ENCODE results near the gene CELA3B. TPM values are rescaled to one million over a fixed set of nuclear protein-coding genes. Genes with fewer than 3 reads are reported as not detected.
A peak's percentile ranks its signal among the peaks of the same experiment; 100 is the strongest.

CELA3B gene
- total RNA-seq, 1 donor from 2014 or later: not detected

DNA sequence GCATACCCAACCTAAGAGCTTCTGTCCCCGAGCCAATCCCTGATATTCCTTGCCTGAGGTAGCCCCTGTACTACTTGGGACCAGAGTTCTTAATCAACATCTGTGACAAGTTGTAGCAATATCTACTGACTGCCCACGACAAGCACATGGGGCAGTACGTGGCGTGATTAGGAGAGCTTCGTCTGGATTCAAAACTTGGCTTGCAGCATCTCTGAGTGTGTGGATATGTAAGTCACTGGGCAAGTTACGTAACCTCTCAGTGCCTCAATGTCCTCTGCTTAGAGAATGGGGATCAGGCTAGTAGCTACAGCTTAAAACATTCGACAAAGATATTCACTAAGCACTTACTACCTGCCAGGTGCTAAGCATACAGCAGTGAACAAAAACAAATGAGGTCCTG lies 44.7 kb upstream of the CELA3B start:
- Mint-ChIP-seq H3K4me1 (peaks cover 47% of the 10 kb centered on the region), H3K36me3 (ENCODE audit: low read depth) (no peaks in the 10 kb centered on the region), H3K27me3 (ENCODE audit: low read depth) (no peaks in the 10 kb centered on the region), H3K4me3 (peak overlapping the region; percentile 29), H3K9me3 (no peaks in the 10 kb centered on the region), H3K27ac (ENCODE audit: unreplicated experiment) (peak overlapping the region; percentile 3)
- no peak for DNase-seq (ENCODE audit: low read depth, low spot score)
- TF ChIP-seq, protein P1, sequence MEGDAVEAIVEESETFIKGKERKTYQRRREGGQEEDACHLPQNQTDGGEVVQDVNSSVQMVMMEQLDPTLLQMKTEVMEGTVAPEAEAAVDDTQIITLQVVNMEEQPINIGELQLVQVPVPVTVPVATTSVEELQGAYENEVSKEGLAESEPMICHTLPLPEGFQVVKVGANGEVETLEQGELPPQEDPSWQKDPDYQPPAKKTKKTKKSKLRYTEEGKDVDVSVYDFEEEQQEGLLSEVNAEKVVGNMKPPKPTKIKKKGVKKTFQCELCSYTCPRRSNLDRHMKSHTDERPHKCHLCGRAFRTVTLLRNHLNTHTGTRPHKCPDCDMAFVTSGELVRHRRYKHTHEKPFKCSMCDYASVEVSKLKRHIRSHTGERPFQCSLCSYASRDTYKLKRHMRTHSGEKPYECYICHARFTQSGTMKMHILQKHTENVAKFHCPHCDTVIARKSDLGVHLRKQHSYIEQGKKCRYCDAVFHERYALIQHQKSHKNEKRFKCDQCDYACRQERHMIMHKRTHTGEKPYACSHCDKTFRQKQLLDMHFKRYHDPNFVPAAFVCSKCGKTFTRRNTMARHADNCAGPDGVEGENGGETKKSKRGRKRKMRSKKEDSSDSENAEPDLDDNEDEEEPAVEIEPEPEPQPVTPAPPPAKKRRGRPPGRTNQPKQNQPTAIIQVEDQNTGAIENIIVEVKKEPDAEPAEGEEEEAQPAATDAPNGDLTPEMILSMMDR (conservative IDR thresholded peaks at IDR 0.05): no peak

GRCh38 chr1:21933397-21934248 lies 43.2 kb upstream of the CELA3B start:
- no peaks in the 10 kb centered on the region for H3K36me3 Mint-ChIP-seq (ENCODE audit: low read depth)
- peaks cover 60% of the 10 kb centered on the region for H3K4me1 Mint-ChIP-seq
- H3K9me3 Mint-ChIP-seq: no peaks in the 10 kb centered on the region
- peak overlapping the region; percentile 81 for H3K4me3 Mint-ChIP-seq
- no peak for DNase-seq (ENCODE audit: low read depth, low spot score)
- no peak overlapping the region for H3K27ac Mint-ChIP-seq (ENCODE audit: unreplicated experiment)
- H3K27me3 Mint-ChIP-seq (ENCODE audit: low read depth): no peaks in the 10 kb centered on the region
- TF ChIP-seq, protein P1 (conservative IDR thresholded peaks at IDR 0.05): no peak

- peak overlapping the region; percentile 90 for H3K4me3 Mint-ChIP-seq
- H3K36me3 Mint-ChIP-seq (ENCODE audit: low read depth): no peaks in the 10 kb centered on the region
- peaks cover 72% of the 10 kb centered on the region for H3K4me1 Mint-ChIP-seq
- DNase-seq (ENCODE audit: low read depth, low spot score): no peak
- no peaks in the 10 kb centered on the region for H3K27me3 Mint-ChIP-seq (ENCODE audit: low read depth)
- H3K27ac Mint-ChIP-seq (ENCODE audit: unreplicated experiment): peak overlapping the region; percentile 43
- TF ChIP-seq, protein P1 (conservative IDR thresholded peaks at IDR 0.05): no peak
- no peaks in the 10 kb centered on the region for H3K9me3 Mint-ChIP-seq
Measured at GRCh38 chr1:21935393-21935804, 41.4 kb upstream of the CELA3B start.

GRCh38 chr1:21935891-21936365 lies 40.9 kb upstream of the CELA3B start:
- no peaks in the 10 kb centered on the region for H3K36me3 Mint-ChIP-seq (ENCODE audit: low read depth)
- H3K4me3 Mint-ChIP-seq: peak overlapping the region; percentile 90
- H3K27me3 Mint-ChIP-seq (ENCODE audit: low read depth): no peaks in the 10 kb centered on the region
- H3K27ac Mint-ChIP-seq (ENCODE audit: unreplicated experiment): peak overlapping the region; percentile 87
- no peaks in the 10 kb centered on the region for H3K9me3 Mint-ChIP-seq
- peaks cover 68% of the 10 kb centered on the region for H3K4me1 Mint-ChIP-seq
- TF ChIP-seq, protein P1 (conservative IDR thresholded peaks at IDR 0.05): no peak
- no peak for DNase-seq (ENCODE audit: low read depth, low spot score)

DNA sequence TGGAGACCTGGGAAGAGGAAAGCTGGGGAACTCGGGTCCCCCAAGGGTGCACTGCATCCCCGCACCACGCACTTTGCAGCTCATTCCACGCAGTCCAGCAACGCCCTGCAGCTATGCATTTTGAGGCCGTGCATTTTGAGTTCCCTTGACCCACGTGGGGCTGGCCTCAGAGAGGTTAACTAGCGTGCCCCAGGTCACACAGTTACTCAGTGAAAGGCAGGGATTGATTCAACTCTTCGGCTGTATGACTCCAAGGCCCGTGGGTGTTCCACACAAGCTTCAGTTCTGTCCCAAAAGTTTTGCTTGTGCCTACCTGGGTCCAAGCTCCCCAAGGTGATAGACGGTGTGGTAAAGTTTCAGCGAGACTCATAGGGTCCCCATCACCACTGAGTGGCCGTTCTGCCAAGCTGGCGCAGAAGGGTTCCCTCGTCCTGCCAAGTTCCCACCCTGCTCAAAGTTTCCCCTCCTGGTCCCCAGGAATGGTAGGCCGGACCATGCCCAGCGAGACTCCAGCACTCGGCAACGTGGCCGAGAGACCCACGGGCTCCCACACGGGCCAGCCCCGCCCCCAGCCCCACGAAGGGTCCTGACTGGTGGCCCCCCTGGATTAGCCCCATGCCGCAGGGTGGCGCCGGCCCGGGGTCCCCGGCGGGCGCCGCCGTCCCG lies 40.3 kb upstream of the CELA3B start:
- peak overlapping the region; percentile 90 for H3K4me3 Mint-ChIP-seq
- H3K27ac Mint-ChIP-seq (ENCODE audit: unreplicated experiment): peak overlapping the region; percentile 87
- H3K27me3 Mint-ChIP-seq (ENCODE audit: low read depth): no peaks in the 10 kb centered on the region
- H3K36me3 Mint-ChIP-seq (ENCODE audit: low read depth): no peaks in the 10 kb centered on the region
- peaks cover 71% of the 10 kb centered on the region for H3K4me1 Mint-ChIP-seq
- H3K9me3 Mint-ChIP-seq: no peaks in the 10 kb centered on the region
- TF ChIP-seq, protein P1 (conservative IDR thresholded peaks at IDR 0.05): no peak
- peak; percentile 18 for DNase-seq (ENCODE audit: low read depth, low spot score)

Measured in neural crest cell (in vitro differentiated cells).